GM12874 (cell line): ENCODE data around the gene ARMH2.

Source experiments
- CTCF ChIP-seq: IDR thresholded peaks from 2 replicates; pipeline ENCODE4 v1.5.1; 2011; ENCODE audit warnings: low read depth, mild to moderate bottlenecking, control low read depth, low read length, moderate library complexity; ENCODE audit not compliant: insufficient read depth

The ARMH2 gene

GRCh38 chr6:24788031-24788665 is 10.6 kb downstream of the ARMH2 start:
- no peak for TF ChIP-seq CTCF

GRCh38 chr6:24780206-24780605 is 18.5 kb downstream of the ARMH2 start:
- no peak for TF ChIP-seq CTCF

- TF ChIP-seq CTCF: no peak
Observed at GRCh38 chr6:24779416-24780016, 19.2 kb downstream of the ARMH2 start.

GRCh38 chr6:24778878-24779277 is 19.8 kb downstream of the ARMH2 start:
- TF ChIP-seq CTCF: no peak

GRCh38 chr6:24778121-24778520 is 20.6 kb downstream of the ARMH2 start:
- TF ChIP-seq CTCF: no peak

- TF ChIP-seq CTCF: no peak
Observed at GRCh38 chr6:24777227-24777626, 21.5 kb downstream of the ARMH2 start.

GRCh38 chr6:24775520-24776058 is 23.1 kb downstream of the ARMH2 start:
- TF ChIP-seq CTCF: no peak
